K562 (cell line): Measurements from ENCODE around the gene FTH1. TPM values are rescaled to one million over a fixed set of nuclear protein-coding genes. Genes with fewer than 3 reads are reported as not detected.
A peak's percentile ranks its signal among the peaks of the same experiment; 100 is the strongest.

ENCODE experiments used
- ARID1B ChIP-seq: fragments of 450-650 bp; IDR thresholded peaks from 2 replicates; pipeline ENCODE4 v1.6.1; 2016; ENCODE audit warnings: antibody characterized with exemption, mild to moderate bottlenecking, inconsistent platforms
- ASH1L ChIP-seq: fragments of 450-650 bp; IDR thresholded peaks from 2 replicates; pipeline ENCODE4 v1.6.1; 2018; ENCODE audit warnings: borderline replicate concordance, mild to moderate bottlenecking, low read depth; ENCODE audit not compliant: partially characterized antibody
- ATF7 ChIP-seq: fragments of 450-650 bp; IDR thresholded peaks from 2 replicates; pipeline ENCODE4 v1.7.1; 2014; ENCODE audit warnings: mild to moderate bottlenecking, moderate library complexity
- BACH1 ChIP-seq: fragments of 200-800 bp; sonication (Bioruptor generic); IDR thresholded peaks from 2 replicates; pipeline ENCODE4 v1.6.1; 2016; ENCODE audit warnings: missing genetic modification characterization, missing compliant biosample characterization
- EZH2 ChIP-seq: IDR thresholded peaks from 2 replicates; pipeline ENCODE4 v1.6.1; 2012; ENCODE audit warnings: low read depth, mild to moderate bottlenecking, inconsistent platforms, low read length, borderline replicate concordance
- HNRNPL ChIP-seq: fragments of 200-400 bp; formaldehyde crosslinking; IDR thresholded peaks from 2 replicates; pipeline ENCODE4 v1.6.1; 2017; ENCODE audit warnings: low read depth, mild to moderate bottlenecking, low read length
- HNRNPLL ChIP-seq: fragments of 200-400 bp; formaldehyde crosslinking; IDR thresholded peaks from 2 replicates; pipeline ENCODE4 v1.6.1; 2017; ENCODE audit warnings: low read length, low read depth, mild to moderate bottlenecking; ENCODE audit not compliant: poor library complexity, severe bottlenecking
- KDM4B ChIP-seq, 2 experiments: fragments of 450-650 bp in 1 of 2; sonication (generic) in 1 of 2; IDR thresholded peaks; 2 replicates each; pipeline ENCODE4 v1.6.1; 2016 to 2017; ENCODE audit warnings: borderline replicate concordance in 2 of 2, antibody characterized with exemption in 1 of 2, low read depth in 1 of 2, mild to moderate bottlenecking in 1 of 2
- KLF13 ChIP-seq: fragments of 450-650 bp; IDR thresholded peaks from 2 replicates; pipeline ENCODE4 v1.6.1; 2016; ENCODE audit warnings: missing genetic modification characterization, low read depth, mild to moderate bottlenecking, missing compliant biosample characterization, moderate library complexity, borderline replicate concordance
- KLF16 ChIP-seq: IDR thresholded peaks from 2 replicates; pipeline ENCODE4 v1.6.1; 2016; ENCODE audit warnings: antibody characterized with exemption
- NCOA6 ChIP-seq: fragments of 450-650 bp; IDR thresholded peaks from 2 replicates; pipeline ENCODE4 v1.6.1; 2017; ENCODE audit warnings: mild to moderate bottlenecking
- NONO ChIP-seq, 2 experiments: fragments of 200-400 bp in 1 of 2; fragments of 450-650 bp in 1 of 2; formaldehyde crosslinking in 1 of 2; IDR thresholded peaks; 2 replicates each; pipeline ENCODE4 v1.6.1; 2017; ENCODE audit warnings: low read depth in 2 of 2, mild to moderate bottlenecking in 2 of 2, moderate library complexity in 2 of 2, low read length in 1 of 2
- NR2F6 ChIP-seq: fragments of 450-650 bp; formaldehyde crosslinking; IDR thresholded peaks from 2 replicates; pipeline ENCODE4 v1.4.0; 2020; ENCODE audit warnings: mild to moderate bottlenecking
- SMARCA5 ChIP-seq: fragments of 450-650 bp; IDR thresholded peaks from 2 replicates; pipeline ENCODE4 v1.6.1; 2016
- SUPT5H ChIP-seq: fragments of 450-650 bp; IDR thresholded peaks from 2 replicates; pipeline ENCODE4 v1.6.1; 2016
- TCF3 ChIP-seq: sonication (generic); formaldehyde crosslinking; IDR thresholded peaks from 2 replicates; pipeline ENCODE4 v1.4.0; 2020; ENCODE audit warnings: mild to moderate bottlenecking, missing genetic modification reagents
- TEAD4 ChIP-seq, 2 experiments: sonication (generic) in 1 of 2; formaldehyde crosslinking in 1 of 2; IDR thresholded peaks; 2 replicates each; pipeline versions ENCODE4 v1.6.1 to v1.8.0; 2012 to 2022; ENCODE audit warnings: borderline replicate concordance in 1 of 2, inconsistent platforms in 1 of 2, low read length in 1 of 2, mild to moderate bottlenecking in 1 of 2, missing genetic modification reagents in 1 of 2
- THRAP3 ChIP-seq: fragments of 450-650 bp; IDR thresholded peaks from 2 replicates; pipeline ENCODE4 v1.6.1; 2016; ENCODE audit warnings: mild to moderate bottlenecking, inconsistent platforms, borderline replicate concordance
- ZNF121 ChIP-seq: sonication (generic); formaldehyde crosslinking; conservative IDR thresholded peaks from 2 replicates; pipeline ENCODE4 v1.8.0; 2022; ENCODE audit warnings: missing genetic modification reagents
- ZNF24 ChIP-seq: fragments of 450-650 bp; IDR thresholded peaks from 2 replicates; pipeline ENCODE4 v1.6.1; 2016
- polyA plus RNA-seq, 8 experiments: library from polyadenylated mRNA; depleted of rRNA in 4 of 8; stranded (reverse) in 5 of 8; unstranded in 3 of 8; fragments of >200 nt; fragmentation: Nextera tagmentation in 2 of 8; fragmentation: Illumina TruSeq in 1 of 8; extraction: Ambion mirVana in 2 of 8; extraction: Trizol in 1 of 8; gene quantifications; 2 replicates each; pipeline versions ENCODE4 v1.2.1 to v1.2.3, GENCODE V29; 2011 to 2014; ENCODE audit warnings: inconsistent platforms in 1 of 8, missing spikeins in 1 of 8
- total RNA-seq, 7 experiments: library from RNA; depleted of rRNA in 6 of 7; stranded (reverse); fragments of >200 nt in 6 of 7; fragmentation: Illumina TruSeq in 2 of 7; extraction: Trizol in 2 of 7; gene quantifications; 2 replicates each; pipeline versions ENCODE4 v1.2.1 to v1.2.3, GENCODE V29; 2011 to 2021; ENCODE audit warnings: low replicate concordance in 1 of 7
- TF ChIP-seq, protein P1 (sequence below): fragments of 250-450 bp; sonication (Bioruptor Pico); IDR thresholded peaks from 2 replicates; pipeline ENCODE4 v1.4.0; 2020
- TF ChIP-seq, protein P2 (sequence below): fragments of 150-350 bp; IDR thresholded peaks from 2 replicates; pipeline ENCODE4 v1.6.1; 2014; ENCODE audit warnings: low read depth, mild to moderate bottlenecking, low read length, borderline replicate concordance
- TF ChIP-seq, protein P3 (sequence below), 2 experiments: fragments of 150-350 bp in 1 of 2; IDR thresholded peaks; 2 replicates each; pipeline ENCODE4 v1.6.1; 2012 to 2016; ENCODE audit warnings: low read depth in 2 of 2, low read length in 2 of 2, mild to moderate bottlenecking in 1 of 2, moderate library complexity in 1 of 2

FTH1 gene
- total and polyA plus RNA-seq, 9 of the 15 experiments (the other 6 are each of a cell fraction or from before 2014, with no cell fraction given), result 370 to 3,146 (median 802) TPM

DNA sequence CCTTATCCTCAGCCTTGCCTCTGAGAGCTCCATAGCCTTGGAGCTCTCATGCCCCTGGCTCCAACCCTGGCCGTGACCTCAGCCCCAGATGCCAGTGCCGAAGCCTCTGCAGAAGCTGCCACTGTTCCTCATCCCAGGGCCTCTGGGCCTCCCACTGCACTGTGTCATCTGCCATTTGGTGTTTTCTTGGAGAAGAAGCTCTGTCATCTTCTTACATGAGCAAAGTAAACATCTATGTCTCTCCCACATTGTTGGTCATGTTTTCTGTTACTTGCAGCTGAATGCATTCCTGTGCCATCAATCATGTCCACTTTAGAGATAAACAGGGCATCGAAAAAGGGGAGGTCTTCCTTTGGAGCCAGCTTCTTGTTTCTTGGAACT, 45.0 kb upstream of the FTH1 start (continued):
- TF ChIP-seq, protein P1, sequence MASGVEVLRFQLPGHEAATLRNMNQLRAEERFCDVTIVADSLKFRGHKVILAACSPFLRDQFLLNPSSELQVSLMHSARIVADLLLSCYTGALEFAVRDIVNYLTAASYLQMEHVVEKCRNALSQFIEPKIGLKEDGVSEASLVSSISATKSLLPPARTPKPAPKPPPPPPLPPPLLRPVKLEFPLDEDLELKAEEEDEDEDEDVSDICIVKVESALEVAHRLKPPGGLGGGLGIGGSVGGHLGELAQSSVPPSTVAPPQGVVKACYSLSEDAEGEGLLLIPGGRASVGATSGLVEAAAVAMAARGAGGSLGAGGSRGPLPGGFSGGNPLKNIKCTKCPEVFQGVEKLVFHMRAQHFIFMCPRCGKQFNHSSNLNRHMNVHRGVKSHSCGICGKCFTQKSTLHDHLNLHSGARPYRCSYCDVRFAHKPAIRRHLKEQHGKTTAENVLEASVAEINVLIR, result no peak
- TF ChIP-seq, protein P2, sequence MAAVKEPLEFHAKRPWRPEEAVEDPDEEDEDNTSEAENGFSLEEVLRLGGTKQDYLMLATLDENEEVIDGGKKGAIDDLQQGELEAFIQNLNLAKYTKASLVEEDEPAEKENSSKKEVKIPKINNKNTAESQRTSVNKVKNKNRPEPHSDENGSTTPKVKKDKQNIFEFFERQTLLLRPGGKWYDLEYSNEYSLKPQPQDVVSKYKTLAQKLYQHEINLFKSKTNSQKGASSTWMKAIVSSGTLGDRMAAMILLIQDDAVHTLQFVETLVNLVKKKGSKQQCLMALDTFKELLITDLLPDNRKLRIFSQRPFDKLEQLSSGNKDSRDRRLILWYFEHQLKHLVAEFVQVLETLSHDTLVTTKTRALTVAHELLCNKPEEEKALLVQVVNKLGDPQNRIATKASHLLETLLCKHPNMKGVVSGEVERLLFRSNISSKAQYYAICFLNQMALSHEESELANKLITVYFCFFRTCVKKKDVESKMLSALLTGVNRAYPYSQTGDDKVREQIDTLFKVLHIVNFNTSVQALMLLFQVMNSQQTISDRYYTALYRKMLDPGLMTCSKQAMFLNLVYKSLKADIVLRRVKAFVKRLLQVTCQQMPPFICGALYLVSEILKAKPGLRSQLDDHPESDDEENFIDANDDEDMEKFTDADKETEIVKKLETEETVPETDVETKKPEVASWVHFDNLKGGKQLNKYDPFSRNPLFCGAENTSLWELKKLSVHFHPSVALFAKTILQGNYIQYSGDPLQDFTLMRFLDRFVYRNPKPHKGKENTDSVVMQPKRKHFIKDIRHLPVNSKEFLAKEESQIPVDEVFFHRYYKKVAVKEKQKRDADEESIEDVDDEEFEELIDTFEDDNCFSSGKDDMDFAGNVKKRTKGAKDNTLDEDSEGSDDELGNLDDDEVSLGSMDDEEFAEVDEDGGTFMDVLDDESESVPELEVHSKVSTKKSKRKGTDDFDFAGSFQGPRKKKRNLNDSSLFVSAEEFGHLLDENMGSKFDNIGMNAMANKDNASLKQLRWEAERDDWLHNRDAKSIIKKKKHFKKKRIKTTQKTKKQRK, result no peak
- TF ChIP-seq NCOA6, result no peak
- no peak for TF ChIP-seq THRAP3
- peak; percentile 54; the same call in 1 of the 2 replicates for TF ChIP-seq ARID1B
- no peak for TF ChIP-seq HNRNPLL
- peak; percentile 54; the same call in 1 of the 2 replicates for TF ChIP-seq TEAD4 (IDR thresholded peaks at IDR 0.05; ENCODE audit: low read length)
- no peak for TF ChIP-seq TEAD4 (CRISPR knock-in tag; IDR thresholded peaks at IDR 0.05; ENCODE audit: borderline replicate concordance)
- no peak for TF ChIP-seq KDM4B (IDR thresholded peaks at IDR 0.05; ENCODE audit: borderline replicate concordance in 2 of 2, low read depth in 1 of 2)
- TF ChIP-seq EZH2, result no peak
- TF ChIP-seq HNRNPL, result no peak
- no peak for TF ChIP-seq ZNF121 (CRISPR knock-in tag)
- TF ChIP-seq SUPT5H, result no peak
- TF ChIP-seq, protein P3, sequence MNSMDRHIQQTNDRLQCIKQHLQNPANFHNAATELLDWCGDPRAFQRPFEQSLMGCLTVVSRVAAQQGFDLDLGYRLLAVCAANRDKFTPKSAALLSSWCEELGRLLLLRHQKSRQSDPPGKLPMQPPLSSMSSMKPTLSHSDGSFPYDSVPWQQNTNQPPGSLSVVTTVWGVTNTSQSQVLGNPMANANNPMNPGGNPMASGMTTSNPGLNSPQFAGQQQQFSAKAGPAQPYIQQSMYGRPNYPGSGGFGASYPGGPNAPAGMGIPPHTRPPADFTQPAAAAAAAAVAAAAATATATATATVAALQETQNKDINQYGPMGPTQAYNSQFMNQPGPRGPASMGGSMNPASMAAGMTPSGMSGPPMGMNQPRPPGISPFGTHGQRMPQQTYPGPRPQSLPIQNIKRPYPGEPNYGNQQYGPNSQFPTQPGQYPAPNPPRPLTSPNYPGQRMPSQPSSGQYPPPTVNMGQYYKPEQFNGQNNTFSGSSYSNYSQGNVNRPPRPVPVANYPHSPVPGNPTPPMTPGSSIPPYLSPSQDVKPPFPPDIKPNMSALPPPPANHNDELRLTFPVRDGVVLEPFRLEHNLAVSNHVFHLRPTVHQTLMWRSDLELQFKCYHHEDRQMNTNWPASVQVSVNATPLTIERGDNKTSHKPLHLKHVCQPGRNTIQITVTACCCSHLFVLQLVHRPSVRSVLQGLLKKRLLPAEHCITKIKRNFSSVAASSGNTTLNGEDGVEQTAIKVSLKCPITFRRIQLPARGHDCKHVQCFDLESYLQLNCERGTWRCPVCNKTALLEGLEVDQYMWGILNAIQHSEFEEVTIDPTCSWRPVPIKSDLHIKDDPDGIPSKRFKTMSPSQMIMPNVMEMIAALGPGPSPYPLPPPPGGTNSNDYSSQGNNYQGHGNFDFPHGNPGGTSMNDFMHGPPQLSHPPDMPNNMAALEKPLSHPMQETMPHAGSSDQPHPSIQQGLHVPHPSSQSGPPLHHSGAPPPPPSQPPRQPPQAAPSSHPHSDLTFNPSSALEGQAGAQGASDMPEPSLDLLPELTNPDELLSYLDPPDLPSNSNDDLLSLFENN (IDR thresholded peaks at IDR 0.05; ENCODE audit: low read depth in 2 of 2, low read length in 2 of 2), result no peak
- no peak for TF ChIP-seq ASH1L
- TF ChIP-seq BACH1 (tag), result no peak; the same call in 1 of the 2 replicates
- TF ChIP-seq TCF3 (CRISPR knock-in tag), result peak; percentile 36; the same call in 1 of the 2 replicates
- TF ChIP-seq SMARCA5, result no peak
- no peak for TF ChIP-seq KLF13
- TF ChIP-seq KLF16, result no peak
- no peak for TF ChIP-seq NONO (IDR thresholded peaks at IDR 0.05; ENCODE audit: low read depth in 2 of 2, low read length in 1 of 2)
- no peak for TF ChIP-seq ZNF24
- 0 out of 2 replicates have a peak, but pooled peaks have one; percentile 12 for TF ChIP-seq ATF7
- no peak for TF ChIP-seq NR2F6 (CRISPR knock-in tag)
